NCI-H2227 (cell line): ENCODE data around the gene SCAMP5.
A peak's percentile ranks its signal among the peaks of the same experiment; 100 is the strongest.

Experiments used
- DNase-seq: peaks from one replicate; lab custom pipeline; 2025; ENCODE audit not compliant: unreplicated experiment; lab: John Stamatoyannopoulos, UW

SCAMP5 gene

DNA sequence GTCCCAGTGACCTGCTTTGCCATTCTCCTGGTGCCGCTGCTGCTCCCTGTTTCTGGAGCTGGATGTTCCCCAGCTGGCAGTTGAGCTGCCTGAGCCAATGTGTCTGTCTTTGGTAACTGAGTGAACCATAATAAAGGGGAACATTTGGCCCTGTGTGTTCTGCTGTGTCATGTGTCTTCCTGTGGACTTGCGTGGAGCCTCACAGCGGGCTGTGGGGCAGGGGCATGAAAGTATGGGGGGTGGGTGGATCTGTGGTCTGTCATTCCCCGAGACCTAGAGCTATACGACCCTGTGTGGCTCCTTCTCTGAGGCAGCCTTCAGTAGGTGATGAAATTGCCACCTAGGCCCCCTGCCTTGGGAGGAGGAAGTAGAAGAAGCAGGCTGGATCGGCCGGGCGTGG, 26.0 kb downstream of the SCAMP5 start:
- DNase-seq = no peak

DNA sequence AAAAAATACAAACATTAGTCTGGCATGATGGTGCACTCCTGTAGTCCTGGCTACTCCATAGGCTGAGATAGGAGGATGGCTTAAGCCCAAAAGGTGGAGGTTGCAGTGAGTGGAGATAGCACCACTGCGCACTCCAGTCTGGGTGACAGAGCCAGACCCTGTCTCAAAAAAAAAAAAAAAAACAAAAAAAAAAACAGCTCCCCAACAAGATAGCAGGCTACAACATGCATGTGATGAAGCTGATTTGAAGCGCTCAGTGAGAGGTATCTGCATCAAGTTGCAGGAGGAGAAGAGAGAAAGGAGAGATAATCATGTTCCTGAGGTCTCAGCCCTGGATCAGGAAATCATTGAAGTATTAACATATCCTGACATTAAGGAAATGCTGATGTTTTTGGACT, 27.4 kb downstream of the SCAMP5 start:
- no peak for DNase-seq

DNA sequence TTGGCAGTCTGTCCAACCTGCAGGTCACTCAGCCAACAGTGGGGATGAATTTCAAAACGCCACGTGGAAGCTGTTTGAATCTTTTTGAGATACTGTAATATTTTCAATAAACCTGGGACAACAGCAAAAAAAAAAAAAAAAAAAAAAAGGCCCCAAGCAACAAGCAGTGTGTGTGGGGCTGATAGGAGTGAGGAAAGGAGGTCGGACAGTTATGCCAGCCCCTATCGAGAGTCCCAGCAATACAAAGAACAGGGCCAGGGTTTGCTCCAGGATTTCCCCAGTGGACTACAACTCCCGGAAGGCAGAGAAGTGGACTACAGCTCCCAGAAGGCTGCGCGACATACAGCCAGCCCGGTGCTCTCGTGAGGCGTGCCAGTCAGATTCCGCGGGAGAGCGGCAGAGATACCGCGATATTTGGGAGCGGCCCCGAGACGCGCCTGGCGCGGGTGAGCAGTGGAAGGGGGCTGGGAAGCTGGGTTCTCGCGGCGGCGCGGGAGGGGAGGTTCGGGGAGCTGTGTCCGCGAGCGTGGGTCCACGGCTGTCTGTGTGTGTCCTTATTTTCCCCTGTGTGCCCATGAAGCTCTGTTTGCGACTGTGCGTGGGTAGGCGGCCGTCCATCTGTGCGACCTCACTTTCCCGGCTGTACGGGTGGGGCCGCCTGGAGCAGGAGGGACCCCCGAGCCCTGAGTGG, 28.0 kb downstream of the SCAMP5 start, which contains the start of gene PPCDC:
Gene PPCDC, plus strand, starts transcription at position 410 of the 691 bp plus-strand sequence. CDS start 4,729 bp downstream, outside the sequence.
- DNase-seq = peak; percentile 96

DNA sequence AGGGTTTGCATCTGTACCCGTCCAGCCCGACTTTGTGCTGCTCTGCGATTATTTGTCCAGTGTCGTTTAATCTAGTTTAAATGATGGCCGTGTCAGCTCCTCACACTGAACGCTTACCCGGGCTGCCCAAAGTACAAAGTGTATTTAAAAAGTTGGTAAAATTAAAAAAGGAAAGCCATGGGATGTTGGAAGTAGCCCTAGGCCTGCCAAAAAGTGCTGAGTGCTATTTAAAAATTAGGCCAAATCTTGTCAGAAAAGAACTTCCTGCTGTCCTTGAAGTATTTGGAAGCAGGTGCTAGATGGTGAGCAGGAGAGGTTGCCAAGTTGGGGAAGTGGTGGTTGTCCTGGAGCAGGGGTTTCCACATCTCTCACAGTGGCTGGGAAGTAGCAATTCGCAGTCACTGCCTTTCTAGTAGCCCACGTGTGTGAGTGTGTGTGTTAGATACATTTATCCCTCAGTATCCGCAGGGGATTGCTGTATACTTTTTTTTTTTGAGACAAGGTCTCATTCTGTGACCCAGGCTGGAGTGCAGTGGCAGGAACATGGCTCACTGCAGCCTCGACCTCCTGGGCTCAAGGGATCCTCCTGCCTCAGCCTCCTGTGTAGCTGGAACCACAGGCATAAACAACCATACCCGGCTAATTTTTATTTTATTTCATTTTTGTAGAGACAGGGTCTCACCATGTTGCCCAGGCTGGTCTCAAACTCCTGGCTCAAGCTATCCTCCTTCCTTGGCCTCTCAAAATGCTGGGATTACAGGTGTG, 28.7 kb downstream of the SCAMP5 start:
- peak; percentile 12 for DNase-seq

DNA sequence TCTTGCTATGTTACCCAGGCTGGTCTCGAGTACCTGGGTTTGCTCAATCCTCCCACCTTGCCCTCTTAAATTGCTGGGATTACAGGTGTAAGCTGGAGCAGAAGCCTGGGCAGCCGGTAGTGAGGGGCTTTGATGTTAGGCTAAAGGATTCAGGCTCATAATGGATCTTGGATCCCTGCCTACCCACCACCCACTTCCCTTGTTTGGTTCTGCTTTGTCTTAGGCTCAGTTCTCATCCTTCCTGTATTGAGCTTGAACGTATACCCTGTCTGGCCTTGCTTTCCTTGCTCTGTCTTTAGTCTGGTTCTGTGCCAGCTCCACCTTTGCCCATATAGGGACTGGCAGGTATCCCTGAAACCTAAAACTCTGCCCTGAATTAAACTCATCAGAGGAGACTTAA, 29.7 kb downstream of the SCAMP5 start:
- DNase-seq = no peak

DNA sequence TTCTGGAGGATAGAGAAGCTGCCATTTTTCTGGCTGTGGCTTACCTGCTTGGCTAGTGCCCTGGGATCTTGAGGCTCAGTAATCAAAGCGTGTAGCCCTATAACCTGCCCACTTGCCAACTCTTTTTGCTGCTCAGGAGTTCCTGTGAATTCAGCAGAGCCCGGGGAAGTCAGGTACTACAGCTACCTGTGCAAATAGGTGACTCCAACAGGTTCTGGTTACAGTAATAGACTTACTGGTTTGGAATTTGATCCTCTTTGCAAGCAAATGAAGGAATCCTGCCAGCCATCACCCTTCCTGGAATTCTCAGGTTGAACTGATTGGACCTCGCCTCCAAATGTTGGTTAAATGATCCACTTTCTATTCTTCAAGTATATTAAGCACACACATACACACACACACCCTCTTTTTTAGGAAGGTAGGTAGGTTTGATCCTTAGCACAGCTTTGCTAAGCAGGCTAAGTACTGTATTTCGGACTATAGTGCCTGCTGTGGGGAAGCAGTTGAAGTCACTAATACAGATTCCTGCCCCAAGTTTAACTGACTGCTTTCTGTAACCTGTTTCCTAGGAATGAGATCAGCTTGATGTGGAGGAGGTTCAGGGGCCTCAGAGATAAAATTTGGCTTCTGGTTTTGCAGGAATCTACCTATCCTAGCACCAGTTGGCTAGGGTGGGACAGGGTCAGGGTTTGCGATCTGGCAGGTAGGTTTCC, 30.3 kb downstream of the SCAMP5 start:
- DNase-seq = no peak

DNA sequence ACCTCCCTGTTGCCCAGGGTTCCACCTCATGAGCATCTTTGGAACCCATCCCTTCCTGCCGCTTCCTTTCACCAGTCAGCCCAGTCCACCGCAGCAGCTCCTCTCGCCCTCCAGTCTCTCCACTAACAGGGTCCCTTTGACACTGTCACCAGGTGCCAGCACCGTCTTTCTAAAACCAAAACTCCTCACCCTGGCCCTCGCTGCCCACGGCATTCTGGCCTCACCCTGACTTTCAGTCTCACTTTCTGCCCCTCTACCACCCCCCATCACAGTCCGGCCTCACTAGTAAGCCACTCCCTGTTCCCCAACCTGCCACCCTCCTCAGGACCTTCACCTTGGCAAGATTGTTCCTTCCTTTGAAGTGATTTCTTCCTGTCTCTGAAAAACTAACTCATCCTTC, 32.2 kb downstream of the SCAMP5 start:
- no peak for DNase-seq

DNA sequence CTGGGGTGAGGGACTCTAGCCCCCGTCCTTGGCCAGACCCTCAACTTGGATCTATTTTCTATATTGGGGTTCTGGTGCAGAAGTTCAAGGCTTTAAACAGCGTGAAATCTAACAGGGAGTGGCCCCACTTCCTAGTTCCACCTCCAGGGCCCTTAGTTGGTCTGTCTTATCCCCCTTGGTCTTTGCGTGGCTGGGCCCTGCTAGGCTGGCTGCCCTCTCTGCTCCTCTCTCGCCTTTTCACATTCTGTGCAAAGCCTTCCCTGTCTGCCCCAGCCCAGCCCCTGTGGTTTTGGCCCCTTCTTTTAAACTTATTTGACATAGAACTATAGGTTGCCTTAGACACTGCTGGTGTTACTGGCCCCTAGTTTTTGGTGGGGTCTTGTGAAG, 33.6 kb downstream of the SCAMP5 start:
- no peak for DNase-seq

DNA sequence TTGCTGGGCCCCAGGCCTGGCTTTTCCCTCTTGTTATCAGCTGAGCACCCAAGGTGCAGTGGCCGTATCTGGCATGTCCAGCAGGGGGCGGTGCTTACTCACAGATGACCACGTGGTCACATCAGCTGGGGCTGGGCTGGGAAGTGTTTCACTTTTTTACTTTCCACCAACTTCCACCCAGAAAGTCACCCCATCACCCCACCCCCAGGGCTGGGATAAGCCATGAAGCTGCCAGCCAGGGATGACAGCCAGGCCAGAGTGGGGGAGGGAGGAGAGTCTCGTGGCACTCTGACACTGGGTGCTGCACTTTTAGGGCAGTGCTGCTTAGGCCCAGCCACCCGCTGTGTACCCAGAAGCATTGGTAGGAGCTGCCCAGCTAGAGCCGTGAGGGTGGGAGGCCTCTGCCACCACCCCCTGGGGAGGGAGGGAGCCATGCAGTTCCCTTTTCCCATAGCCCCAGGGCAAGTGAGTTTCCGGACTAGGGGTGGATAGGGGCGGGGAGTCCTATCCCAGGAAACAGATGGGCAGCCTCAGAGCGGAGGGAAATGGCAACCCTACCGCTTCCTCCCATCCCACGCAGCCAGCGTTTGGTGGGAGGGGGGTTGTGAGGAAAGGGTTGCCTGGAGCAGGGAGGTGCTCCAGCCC, 34.1 kb downstream of the SCAMP5 start:
- peak; percentile 82 for DNase-seq

DNA sequence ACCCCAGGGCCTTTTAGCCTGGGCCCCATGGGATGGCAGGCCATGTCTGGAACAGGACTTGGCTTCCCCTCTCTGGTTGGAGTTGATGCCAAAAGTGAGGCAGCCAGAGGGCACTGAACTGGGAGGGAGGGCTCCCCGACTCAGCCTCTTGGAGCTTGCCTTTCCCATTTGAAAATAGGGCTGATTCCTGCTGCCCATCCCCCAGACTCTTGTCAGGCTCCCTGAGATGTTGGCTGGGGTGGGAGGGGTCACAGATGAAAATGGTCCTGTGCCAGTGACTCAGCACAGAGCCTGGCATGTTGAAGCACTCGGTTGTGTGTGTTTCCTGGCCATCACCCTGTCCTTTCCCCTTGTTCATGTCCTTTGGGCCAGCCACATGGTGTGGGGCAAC, 34.7 kb downstream of the SCAMP5 start:
- DNase-seq = no peak

DNA sequence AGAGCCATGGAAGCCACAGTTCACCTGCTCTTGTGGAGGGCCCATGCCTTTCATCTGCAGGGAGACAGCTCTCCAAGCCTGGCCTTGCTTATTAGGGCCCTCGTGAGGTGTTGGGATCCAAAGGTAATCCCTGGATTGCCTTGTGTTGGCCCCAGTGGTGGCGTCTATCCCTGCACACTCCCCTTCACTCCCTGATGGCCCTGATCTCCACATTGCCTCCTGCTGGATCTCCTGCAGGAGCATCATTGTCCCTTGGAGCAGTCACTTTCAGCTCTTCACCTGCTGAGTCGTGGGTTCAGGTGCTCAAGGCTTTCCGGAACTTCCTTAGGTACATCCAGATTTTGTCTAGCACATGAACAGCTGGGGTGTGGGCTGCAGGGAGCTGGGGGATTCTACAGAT, 35.1 kb downstream of the SCAMP5 start:
- DNase-seq = no peak

DNA sequence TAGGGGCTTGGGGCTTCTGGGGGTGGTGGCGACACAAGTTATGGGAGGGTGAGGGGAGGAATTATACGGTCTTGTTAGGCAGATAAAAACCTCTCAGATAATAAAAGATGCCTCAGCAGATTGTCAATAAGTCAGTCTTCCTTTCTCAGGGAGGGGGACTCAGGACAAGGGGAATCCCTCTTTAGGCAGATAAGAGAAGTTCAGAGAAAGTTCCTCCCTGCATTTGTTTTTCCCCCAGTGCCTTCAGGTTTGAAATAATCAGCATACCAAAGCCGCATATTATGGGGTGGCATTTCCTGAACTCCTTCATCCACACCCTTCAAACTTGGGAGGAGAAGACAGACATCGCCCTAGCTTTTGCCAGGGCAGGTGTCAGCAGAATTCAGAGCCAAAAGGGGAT, 36.5 kb downstream of the SCAMP5 start:
- DNase-seq = no peak

DNA sequence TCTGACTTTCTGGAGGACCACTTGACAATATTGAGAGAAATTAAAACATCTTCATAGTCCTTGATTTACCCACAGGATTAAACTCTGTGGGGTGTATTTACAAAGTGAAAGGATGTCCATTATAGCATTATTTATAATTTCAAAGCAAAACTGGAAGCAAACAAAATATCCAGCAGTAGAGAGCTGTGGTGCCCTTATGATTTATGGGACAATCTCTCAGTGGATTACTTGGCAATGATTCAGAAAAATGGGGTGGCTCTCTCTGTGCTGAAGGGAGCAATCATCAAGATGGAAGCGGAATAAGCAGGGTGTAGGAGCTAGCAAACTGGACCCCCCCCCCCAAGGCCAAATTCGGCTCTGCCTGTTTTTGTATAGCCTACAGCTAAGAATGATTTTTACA, 37.0 kb downstream of the SCAMP5 start:
- no peak for DNase-seq

DNA sequence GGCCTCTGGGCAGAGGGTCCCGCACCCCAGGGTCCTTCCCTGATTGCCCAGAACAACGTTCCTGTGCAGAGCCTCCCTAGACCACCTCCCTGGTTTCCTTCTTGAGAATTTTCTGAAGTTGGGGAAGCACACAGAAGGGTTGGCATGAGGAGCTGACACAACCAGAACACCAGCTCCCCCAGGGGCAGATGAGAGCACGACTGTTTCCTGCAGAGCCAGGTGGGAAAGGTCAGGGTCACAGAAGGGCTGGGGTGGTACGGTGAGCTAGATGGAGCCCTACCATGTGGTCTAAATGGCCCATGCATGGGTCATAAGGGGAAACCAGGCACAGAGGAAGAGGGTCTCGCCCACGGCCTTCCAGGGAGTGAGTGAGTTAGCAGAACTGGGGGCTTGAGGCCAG, 38.4 kb downstream of the SCAMP5 start:
- no peak for DNase-seq

DNA sequence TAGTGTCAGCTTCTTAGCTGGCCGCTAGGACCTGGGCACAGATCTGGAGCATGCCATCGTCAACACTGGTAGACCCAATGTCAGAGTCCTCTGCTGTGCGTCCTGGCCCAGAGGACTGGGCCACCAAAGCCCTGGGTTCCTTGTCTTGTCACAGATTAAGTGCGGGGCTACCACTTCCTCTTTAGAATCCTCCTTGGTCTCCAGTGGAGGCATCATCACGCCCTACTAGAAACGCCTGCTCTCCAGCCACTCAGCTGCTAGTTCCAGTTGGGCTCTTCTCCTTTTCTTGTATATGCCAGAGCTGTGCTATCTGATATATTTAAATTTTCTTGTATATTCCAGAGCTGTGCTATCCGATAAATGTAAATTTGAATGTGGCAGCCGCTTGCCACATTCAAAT, 39.3 kb downstream of the SCAMP5 start:
- no peak for DNase-seq

DNA sequence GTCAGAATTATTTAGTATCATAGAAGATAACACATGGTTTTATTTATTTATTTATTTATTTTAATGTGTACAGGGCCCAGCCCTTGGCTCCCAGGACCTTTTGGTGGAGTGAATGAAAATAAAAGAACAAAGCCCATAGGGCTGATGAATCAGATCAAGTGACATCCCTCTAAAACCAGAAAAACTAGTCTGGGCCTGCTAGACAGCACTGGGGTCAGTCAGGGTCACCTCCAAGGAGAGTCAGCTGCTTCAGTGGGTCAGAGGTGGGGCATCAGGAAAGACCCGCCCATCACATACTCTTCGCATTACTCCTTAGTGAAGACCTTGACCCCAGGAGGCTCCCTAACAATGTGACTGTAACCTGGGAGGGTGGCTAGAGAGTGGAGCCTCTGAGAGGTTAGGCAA, 40.9 kb downstream of the SCAMP5 start:
- no peak for DNase-seq

DNA sequence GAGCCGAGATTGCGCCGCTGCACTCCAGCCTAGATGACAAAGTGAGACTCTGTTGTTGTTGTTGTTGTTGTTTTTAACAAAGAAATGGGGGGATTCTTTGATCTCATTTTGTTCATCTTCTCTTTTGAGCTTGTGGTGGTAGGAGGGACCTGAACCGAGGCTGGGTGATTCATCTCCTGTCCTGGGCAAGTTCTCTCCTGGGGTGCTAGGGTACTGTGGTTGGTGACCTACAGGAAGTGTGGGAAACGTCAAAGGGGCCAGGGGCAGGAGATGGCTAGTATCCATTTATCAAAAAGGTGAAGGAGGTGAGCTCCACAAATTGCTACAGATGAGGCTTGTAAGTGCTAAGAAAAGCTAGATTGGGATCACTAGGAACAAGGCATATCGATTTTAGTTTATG, 42.3 kb downstream of the SCAMP5 start:
- no peak for DNase-seq

DNA sequence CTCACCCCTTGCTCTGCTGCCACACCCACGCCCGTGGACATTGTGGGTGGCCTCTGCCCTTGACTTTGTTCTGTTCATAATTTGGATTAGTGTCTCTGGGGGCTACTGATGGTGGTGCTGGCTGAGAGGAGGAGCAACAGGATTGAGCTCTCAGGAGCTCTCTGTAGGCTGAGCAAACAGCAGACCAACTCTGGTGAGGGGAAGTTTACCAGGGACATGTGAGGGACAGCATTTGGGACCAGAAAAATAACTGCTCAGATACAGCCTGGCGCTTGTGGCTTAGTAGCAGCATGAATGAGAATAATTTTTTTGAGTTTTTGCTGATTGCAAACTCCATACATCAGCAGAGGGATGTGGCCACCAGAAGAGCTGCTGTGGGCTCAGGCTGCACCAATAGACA, 42.9 kb downstream of the SCAMP5 start:
- DNase-seq = no peak

DNA sequence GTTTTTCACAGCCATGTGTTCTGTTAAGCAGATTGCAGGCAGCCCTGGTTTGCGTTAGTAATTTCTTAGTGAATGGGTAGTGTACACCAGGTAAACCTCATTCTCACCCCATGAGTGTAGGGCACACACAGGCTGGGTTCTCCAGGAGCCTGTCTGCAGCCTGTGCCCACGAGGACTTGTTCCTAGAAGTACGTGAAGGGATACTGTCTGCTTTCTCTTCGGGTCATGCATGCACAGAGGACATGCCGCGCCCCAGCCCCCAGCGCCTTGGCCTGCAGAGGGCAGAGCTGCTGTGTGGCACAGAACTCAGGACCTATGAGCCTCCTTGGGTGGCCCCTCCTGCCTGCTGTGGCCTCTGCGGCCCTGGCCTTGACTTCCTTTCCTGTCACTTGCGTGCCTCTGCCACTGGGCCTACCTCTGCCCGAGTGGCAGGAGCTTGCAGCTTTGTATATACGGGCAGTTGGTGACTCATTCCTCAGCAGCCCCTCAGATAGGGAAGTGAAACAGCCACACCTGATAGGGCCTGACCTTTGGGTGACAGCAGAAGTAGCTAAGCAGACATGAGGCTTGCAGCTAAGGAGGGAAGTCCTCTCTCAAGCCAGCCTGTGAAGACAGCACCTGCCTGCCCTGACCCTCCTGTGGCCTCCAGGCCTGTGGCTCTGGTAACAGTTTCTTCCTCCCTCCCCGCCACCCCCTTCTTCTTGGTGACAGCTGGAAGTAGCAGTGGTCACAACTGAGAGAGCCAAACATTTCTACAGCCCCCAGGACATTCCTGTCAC, 47.6 kb downstream of the SCAMP5 start:
- DNase-seq = no peak

DNA sequence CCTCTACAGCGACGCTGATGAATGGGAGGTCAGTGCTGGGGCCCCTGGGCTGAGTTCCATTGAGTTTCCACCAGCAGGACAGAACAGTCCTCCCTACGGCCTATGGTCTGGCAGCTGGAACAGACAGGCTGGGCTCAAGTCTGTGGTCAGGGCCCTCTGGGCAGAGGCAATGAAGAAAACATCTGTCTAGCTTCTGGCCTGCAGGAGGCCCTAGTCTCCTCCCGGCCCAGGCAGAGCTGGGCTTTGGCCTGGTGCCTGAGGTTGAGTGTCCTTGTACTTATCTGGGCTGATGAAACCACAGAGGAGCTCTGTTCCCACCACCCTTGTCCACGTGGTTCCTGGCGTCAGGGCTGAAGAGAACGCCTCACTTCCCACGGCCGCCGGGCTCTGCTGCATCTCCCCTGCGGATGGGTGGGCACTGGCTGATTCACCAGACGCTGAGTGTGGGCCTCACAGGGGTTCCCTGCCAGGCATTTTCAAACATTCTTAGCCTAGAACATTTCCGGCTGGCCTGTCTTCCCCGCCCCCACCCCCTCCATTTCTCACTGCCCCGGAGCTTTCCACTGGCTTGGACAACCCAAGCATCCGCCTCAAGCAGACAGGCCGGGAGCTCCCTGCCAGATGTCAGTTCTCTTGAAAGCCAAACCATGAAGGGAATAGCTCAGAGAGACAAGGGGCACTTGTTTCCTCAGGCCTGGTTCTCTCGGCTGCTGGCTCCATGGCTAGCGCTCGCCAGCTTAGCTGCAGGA, 48.3 kb downstream of the SCAMP5 start:
- DNase-seq = no peak
